CD4-positive, alpha-beta T cell treated with Interleukin-6 at 100 ng/mL for 8 hours (primary cell): ENCODE measurements around the gene RBM47.

Experiments used
- DNase-seq: peaks from one replicate; pipeline ENCODE4 v3.0.0-alpha.2; 2020; ENCODE audit warnings: mixed read lengths, low spot score

Gene RBM47

DNA sequence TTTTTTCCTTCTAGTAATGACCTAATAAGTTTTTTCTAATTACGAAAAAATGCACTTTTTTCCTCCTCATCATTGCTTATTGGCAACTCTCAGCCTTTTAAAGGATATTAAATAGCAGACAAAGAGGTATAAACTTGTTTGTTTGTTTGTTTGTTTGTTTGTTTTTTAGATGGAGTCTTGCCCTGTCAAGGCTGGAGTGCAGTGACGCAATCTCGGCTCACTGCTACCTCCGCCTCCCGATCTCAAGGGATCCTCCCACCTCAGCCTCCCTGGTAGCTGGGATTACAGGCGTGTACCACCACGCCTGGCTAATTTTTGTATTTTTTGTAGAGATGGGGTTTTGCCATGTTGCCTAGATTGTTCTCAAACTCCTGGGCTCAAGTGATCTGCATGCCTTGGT lies 6.0 kb downstream of the RBM47 start:
- DNase-seq = no peak

DNA sequence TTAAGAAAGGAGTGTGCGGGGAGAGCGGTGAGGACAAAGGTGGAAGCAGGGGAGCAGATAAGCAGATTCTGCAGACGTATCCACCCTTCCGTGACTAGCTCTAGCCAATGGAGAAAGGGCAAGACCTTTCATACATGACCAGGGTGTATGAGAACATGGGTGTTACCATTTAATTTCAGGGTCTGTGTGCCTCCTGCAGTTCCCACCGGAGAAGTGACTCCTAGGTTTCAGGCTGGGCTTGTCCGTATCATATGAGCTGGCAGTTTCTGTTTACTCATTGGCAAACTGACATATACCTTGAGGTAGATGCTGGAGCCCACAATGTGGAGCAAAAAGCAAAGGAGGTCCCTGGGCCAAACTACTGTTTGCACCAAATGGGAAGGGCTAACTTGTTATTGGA lies 6.8 kb downstream of the RBM47 start:
- no peak for DNase-seq

DNA sequence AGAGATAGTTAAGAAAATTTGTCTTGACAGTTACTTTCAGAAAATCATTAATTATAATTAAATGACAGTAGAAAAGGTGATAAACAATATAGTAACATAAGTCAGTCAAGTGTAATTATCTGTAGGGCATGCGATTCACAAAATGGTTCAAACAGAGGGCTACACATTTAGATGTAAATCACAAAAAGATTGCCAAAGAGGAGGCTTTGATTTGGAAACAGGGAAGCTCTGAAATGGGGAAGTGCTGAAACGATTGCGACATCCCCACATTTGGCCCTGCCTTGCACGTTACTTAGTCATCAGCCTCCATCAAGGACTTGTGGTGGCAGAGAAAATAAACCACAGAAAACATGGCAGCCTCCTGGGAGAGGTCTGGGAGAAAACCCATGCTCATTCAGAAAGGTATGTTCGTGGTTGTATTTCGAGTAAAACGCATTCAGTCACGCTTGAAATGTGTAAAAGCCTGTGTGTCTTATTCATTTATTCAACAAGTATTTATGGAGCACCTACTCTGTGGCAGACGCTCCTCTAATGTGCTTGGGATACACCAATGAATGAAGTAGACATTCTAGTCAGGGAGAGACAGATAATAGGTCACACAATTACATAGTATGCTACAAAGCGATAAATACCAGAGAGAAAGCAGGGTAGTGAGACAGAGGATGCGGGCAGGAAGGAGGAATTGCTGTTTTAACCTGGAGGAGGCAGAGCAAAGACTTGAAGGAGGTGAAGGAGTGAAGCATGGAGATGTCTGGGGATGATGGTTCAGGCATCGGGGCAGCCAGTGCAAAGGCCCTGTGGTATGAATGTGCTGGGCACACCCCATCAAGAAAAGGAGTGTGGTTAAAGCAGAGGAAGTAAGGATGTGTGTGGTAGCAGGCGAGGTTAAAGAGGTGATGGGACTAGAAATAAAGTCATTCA lies 7.8 kb downstream of the RBM47 start:
- no peak for DNase-seq

DNA sequence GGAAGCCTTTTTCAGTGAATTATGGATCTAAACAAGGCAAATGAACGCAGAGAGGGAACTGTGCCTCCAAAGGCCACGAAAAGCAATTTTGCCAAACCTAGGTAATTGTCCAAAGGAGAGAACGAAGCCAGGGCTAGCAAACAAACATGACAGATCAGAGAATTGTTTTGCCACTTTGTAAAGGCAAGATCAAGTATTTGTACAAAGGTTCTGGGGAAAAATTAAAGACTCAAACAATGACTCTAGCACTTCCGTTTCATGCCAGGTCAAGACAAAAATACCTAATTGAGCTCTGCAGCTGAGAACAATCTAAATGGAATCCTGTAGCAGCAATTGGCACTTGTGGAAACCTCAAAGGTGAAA lies 8.5 kb downstream of the RBM47 start:
- DNase-seq = no peak

DNA sequence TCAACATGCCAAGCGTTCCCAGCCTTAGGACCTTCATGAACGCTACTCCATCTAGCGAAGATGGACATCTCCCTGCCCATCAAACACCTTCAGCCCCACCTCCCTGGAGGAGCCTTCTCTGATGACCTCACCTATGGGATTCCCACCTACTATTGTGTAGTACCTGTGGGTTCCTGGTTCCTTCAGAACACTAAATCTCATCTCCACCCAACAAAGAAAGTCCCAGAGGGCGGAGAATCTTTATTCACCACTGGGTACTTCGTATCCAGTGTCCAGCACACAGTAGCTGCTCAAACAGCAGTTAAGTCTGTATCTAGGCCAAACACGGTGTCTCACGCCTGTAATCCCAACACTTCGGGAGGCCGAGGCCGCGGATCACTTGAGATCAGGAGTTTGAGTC lies 10.1 kb downstream of the RBM47 start:
- DNase-seq = no peak

DNA sequence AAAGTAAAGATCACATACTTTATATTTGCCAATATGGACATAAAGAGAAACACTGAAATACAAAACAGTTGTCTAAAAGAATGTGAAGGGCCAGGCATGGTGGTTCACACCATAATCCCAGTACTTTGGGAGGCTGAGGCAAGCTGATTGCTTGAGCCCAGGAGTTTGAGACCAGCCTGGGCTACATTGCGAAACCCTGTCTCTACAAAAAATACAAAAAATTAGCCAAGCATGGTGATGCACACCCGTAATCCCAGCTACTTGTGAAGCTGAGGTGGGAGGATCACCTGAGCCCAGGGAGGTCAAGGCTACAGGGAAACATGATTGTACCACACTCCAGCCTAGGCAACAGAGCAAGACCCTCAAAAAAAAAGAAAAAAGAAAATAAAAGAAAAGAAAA lies 11.8 kb downstream of the RBM47 start:
- no peak for DNase-seq

DNA sequence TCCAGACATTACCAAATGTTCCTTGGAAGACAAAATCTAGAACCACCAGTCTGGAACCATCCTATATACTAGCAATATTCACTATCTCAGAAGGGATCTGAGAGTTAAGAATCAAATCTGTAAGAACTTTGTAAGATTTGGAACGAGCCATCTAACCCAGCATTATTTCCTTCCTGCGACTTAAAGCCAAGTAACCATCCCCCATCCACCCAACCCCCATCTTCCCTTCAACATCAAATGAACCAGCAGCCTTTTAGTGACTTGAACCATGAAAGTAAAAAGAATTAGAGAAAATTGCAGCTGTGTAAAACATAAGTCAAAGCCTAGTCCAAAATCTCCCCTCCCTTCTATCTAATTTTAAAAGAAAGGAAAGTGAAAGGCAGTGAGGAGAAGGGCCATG lies 15.6 kb downstream of the RBM47 start:
- no peak for DNase-seq

DNA sequence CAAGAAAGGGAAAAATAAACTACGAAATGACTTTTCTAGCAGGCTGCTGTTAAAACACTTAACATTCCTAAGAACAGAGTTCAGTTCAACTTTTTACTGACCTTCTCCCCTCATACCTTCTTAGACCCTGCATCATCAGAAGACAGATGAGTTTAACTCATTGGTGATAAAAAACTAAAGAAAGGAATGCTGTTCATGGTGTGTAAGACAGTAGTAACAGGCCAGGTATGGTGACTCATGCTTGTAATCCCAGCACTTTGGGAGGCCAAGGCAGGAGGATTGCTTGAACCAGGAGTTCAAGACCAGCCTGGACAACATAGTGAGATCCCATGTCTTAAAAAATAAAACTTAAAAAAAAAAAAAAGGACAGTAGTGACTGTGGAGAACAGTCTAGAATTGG lies 16.2 kb downstream of the RBM47 start:
- no peak for DNase-seq

DNA sequence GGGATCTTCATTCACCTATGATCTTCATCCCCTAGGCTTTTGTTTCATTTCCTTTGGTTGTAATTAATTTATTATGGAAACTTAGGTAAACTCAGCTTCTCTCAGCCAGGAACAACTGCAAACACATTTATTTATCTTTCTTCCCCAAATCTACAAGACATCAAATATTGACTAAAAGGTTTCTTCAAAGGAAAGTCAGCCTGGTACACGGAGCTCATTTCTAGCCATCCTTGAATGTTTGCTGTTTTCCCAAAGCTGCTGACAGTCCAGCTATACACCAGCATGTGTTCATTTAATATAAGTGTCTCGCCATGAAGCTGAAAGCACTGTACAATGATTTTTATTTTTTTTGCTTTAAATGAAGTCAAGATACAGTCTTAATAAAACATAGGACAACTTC lies 16.8 kb downstream of the RBM47 start:
- no peak for DNase-seq

DNA sequence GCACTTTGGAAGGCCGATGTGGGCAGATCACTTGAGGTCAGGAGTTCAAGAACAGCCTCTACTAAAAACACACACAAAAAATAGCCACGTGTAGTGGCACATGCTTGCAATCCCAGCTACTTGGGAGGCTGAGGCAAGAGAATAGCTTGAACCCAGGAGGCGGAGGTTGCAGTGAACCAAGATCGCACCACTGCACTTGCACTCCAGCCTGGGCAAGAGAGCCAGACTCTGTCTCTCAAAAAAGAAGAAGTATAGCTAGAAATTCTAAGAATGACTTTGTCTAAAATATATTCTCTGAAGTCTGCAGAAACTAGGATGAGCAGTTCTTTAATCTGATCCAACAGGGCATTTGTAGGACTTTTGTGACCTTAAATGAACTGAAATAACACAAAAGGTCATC lies 17.4 kb downstream of the RBM47 start:
- DNase-seq = no peak

DNA sequence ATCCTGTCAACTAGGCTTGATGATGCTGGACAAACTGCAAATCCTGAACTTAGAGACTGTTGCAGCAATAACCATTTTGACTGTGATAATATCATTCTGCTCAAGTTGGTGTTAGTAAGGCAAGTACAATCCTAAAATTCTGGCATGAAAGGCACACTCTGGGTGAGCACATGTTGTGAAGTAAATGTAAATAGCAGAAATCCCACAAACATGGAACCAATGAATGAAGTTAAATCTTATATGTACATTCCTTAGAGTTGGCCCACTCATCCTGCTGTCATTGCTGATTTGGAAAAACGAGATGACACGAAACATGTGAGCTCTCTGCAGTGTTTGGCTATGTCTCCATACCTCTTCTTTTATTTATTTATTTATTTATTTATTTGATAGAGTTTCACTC lies 21.0 kb downstream of the RBM47 start:
- DNase-seq = no peak

DNA sequence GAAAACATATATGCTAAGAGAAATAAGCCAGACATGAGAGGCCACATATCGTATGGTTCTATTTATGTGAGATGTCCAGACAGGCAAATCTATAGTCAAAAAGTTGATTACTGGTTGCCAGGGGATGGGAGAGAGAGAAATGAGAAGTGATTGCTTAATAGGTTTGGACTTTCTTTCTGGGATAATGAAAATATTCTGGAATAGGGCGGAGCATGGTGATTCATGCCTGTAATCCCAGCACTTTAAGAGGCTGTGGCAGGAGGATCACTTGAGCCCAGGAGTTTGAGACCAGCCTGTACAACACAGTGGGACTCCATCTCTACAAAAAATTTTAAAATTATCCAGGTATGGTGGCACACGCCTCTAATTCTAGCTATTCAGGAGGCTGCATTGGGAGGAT lies 22.4 kb downstream of the RBM47 start:
- no peak for DNase-seq

DNA sequence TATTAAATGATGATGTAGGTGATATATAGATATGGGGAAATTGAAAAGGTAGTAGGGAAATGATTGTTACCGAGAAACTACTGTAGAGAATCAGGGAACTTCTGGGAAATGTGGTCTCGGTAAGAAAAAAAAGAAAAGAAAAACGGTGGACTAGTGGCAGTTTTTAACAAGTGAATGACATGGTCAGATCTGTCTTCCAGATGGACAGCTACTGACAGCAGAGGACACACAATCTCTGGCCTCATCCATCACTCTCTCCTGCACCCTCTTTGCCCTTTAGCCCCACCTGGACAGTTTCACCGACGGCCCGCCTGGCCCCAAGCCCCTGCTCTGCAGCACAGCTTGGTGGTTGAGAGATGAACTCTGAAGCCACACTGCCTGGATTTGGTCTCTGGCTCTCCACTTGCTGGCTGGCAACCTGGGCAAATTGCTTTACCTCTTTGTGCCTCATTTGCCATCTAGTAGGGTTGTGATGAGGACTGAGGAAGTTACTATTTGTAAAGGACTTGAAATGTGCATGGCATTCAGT lies 23.4 kb downstream of the RBM47 start:
- no peak for DNase-seq

DNA sequence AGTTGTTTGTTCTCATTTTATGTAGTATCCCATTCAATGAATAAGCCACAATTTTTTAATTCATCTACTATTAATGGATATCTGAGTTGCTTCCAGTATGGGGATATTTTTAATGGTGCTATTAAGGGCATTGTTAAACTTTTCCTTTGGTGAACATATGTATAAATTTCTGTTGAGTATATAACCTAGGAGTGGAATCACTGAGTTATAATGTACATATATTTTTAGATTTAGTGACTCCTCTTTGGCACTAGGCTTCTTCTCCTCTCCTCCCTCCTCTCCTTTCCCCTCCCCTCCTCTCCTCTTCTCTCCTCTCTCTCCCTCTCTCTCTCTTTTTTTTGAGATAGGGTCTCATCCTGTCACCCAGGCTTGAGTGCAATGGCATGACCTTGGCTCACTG lies 26.4 kb downstream of the RBM47 start:
- DNase-seq = no peak

DNA sequence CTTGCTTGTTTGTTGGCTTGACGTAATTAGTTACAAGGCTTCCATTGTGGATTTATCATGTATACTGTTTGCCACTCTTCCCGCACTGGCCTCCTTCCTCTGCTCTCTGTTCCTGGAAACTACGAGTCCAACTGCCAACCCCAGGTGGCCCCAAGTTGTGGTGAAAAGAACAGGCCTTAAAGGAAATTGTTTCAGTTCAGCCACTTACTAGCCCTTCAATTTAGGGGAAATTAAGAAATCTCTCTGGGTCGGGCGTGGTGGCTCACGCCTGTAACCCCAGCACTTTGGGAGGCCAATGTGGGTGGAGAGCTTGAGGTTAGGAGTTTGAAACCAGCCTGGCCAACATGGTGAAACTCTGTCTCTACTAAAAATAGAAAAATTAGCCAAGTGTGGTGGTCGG lies 28.0 kb downstream of the RBM47 start:
- DNase-seq = no peak

DNA sequence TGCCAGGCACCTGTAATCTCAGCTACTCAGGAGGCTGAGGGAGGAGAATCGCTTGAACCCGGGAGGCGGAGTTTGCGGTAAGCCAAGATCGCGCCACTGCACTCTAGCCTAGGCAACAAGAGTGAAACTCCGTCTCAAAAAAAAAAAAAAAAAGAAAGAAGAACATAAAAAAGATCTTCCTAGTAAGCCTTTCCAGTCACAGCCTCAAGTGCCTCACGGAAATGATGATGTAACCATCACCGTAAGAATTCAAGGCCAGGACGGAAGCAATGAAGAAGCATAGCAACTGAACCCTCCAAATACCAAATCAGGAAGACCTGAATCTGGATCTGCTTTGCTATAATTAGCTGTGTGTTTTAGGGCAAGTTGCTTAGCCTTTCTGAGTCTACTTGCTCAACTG lies 28.8 kb downstream of the RBM47 start:
- DNase-seq = no peak

DNA sequence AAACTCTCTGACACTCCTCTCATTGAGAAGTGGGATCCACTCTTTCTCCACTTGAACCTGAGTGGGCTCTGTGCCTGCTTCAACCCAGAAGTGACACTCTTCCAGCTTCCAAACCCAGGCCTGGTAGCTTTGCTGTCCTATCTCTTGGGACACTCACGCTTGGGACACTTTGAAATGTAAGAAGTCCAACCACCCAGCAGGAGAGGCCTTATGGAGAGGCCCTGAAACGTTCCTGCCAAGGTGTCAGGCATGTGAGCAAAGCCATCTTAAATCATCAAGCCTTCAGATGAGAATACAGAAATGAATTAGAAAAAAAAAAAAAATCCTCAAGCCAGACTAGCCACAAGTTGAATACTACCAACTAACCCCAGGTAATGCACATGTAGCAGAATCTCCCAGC lies 30.2 kb downstream of the RBM47 start:
- no peak for DNase-seq

DNA sequence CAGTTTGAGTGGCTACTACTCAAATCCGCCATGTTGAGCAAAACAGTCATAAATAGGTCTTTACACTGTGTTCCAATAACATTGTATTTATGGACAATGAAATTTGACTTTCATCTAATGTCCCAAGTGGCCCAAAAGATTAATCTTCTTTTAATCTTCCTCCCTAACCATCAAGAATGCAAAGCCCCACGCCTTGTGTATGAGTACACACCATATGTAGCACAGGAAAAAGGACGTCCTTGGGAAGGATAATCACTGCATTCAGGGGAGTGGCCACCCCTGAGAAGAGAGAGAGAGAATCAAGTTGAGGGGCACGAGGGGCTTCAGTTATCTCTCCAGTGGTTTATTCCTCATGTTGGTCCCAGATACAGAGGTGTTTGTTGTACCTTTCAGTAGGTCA lies 33.1 kb downstream of the RBM47 start:
- no peak for DNase-seq

DNA sequence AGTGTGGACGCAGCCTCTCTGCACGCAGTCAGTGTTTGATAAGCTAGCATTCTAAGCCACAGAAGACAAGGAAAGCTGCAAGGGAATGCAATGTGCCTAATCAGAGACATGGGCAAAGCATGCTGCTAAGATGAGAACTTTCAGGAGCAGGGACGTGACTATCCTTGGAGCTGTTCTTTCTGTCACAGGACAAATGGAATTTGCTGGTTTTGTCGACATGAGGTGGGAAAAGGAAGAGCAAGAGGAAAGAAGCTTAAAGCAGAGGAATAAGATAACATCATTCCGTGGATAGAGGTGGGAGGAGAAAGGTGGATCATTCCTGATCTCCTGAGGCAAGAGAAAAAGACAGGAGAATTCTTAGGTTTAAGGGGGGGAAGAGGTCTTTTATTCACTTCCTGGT lies 33.7 kb downstream of the RBM47 start:
- DNase-seq = no peak

DNA sequence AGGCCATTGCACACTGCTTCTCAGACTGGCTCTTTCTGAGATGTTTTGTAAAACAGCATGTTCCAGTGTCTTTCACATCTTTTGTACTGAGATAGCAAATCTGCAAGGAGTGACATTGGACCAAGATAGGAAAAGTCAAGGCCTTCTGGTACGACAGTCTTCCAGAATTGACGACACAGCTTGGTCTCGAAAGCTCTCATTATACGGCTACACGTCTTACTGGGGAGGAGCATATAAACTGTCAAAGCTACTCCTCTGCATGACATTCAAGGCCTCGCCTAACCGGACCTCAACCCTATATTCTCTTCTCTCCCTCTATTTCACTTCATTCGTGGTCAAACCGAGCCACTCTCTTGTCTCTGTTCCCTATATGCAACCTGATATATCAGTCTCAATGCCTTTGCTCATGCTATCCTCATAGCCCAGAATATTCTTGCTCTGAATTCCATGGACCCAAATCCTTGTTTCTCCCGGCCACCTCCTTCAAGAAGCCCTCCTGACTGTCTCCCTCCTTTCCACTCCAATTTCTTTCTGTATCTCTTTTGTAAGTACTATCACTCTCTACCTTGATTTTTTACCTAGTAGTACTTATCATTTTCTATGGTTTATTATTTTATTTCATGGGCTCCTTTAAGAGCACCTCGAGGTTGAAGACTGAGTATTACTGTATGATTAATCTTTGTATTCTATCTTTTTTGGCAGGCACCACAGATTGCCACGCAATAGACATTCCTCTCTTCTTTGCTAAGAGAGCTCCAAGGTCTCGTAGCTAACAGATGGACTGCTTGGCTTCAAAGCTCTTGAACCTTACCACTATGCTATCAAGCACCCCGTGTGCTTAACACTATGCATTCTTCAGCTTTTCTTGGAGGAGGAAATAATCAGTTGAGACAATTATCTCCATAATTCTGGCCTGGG lies 35.1 kb downstream of the RBM47 start:
- DNase-seq = no peak

DNA sequence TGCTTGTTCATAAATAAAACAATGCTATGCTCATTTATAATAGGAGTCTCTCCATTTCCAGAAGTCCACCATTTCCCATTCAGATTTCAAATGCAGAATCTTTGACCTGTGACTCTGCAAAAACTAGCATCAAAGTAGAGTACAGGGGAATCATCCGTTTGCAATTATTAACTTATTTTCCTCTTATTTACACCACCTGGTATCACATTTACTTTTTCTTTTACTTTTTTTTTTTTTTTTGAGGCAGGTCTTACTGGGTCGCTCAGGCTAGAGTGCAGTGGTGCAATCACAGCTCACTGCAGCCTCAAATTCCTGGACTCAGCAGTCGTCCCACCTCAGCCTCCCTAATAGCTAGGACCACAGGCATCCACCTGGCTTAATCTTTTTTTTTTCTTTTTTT lies 37.6 kb downstream of the RBM47 start:
- DNase-seq = no peak

DNA sequence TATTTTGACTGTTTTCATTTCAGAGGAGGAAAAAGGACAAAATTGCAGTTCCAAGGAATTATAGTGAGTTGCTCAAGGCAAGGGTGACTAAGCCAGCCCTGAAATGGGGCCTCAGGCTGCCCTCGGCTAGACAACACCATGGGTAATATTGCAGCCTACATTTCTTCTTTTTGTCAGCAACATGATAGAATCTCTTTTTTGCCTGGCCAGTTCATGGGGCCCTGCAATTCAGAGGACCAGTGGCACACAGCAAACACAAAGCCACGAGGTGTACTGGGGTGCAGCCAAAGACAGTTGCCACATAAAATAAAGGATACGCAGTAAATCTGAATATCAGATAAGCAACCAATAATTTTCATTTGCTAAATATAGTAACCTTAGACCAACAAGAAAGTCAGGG lies 41.8 kb downstream of the RBM47 start:
- no peak for DNase-seq

DNA sequence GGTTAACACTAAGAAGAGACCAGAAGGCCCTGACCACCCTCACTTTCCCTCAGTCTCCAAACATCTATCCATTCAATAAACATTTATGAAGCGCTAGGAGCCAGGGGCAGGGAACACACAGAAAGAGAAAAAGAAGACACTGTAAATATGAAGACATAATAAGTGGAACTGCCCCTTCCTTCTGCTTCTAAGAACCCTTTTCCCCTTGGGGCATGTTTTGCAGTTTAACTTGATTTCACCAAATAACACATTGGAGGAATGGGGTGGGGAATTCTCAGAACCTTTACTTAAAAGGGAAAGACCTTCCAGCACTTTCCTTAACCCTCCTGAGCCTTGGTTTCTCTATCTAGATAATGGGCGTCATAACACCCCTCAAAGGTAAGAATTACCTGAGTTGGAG lies 42.3 kb downstream of the RBM47 start:
- DNase-seq = no peak
